HG02759 (cell line): ENCODE results near the gene MAGEH1.

Experiments
- ATAC-seq: cut with Tn5 transposase; IDR thresholded peaks from one replicate; pipeline ENCODE4 v1.9.1; 2021; ENCODE audit warnings: mild to moderate bottlenecking, moderate library complexity; ENCODE audit not compliant: unreplicated experiment

The MAGEH1 gene

DNA sequence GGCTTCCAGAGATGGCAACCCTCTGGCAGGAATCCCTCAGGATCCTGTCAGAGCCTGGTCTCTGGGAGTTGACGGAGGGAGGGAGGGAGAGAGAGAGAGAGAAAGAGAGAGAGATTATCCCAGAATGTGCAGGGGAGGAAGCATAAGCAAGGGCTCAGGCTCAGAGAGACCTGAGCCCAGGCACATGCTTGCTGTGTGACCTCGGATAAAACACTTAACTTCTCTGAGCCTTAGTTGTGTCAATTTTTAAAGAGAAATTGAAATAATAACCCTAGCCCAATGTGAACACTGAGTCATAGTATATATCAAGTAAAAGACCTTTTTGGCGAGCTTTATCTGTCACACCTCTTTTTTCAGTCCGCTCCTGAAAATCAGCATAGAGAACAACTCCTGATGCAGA is 38.2 kb downstream of the MAGEH1 start:
- ATAC-seq = no peak

DNA sequence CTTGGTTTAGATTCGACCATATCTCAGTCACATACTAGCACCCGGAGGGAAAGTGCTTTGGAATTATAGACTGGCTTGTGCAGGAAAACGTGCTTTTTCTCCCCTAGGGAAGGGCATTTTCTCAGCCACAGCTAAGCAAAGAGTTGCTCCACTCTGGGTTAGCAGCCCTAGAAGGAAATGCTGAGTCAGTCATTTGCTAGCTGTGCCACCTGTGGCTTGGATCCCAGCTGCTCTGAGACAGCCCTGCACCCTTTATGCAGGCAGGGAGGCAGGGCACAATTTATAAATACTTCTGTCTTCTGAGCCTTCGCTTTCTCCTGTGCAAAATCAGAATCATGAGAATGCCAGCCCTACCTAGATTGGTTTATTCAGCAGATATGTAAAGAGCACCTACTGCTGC is 39.0 kb downstream of the MAGEH1 start:
- no peak for ATAC-seq
